Neural cell (in vitro differentiated cells): ENCODE measurements around the gene CACUL1. TPM values are rescaled to one million over a fixed set of nuclear protein-coding genes. Genes with fewer than 3 reads are reported as not detected.

Experiments
- H2AFZ ChIP-seq: fragments of 200-600, 300-800 bp; sonication (generic), shearing (Covaris generic); 2 replicates; pipeline ENCODE4 v1.6.0; 2014; ENCODE audit warnings: low read depth, mild to moderate bottlenecking, antibody characterized with exemption, low read length, moderate library complexity
- H3F3A ChIP-seq: fragments of 200-600 bp; shearing (Covaris generic); 2 replicates; pipeline ENCODE4 v1.6.1; 2016; ENCODE audit warnings: mild to moderate bottlenecking, moderate library complexity, mixed read lengths, antibody characterized with exemption, low read length; ENCODE audit not compliant: insufficient read depth, poor library complexity, severe bottlenecking
- H3K27ac ChIP-seq: fragments of 200-600, 300-800 bp; sonication (generic), shearing (Covaris generic); 2 replicates; pipeline ENCODE4 v1.5.1; 2014; ENCODE audit warnings: mild to moderate bottlenecking, low read length, moderate library complexity
- H3K27me3 ChIP-seq: fragments of 300-800, 200-600 bp; sonication (generic), shearing (Covaris generic); 2 replicates; pipeline ENCODE4 v1.6.0; 2014; ENCODE audit warnings: mild to moderate bottlenecking, low read depth, low read length, moderate library complexity; ENCODE audit not compliant: insufficient read depth
- H3K36me3 ChIP-seq: fragments of 300-800, 200-600 bp; sonication (generic), shearing (Covaris generic); 2 replicates; pipeline ENCODE4 v1.5.1; 2014; ENCODE audit warnings: mild to moderate bottlenecking, antibody characterized with exemption, low read length, moderate library complexity; ENCODE audit not compliant: insufficient read depth
- H3K4me2 ChIP-seq: fragments of 300-800, 200-600 bp; sonication (generic), shearing (Covaris generic); 2 replicates; pipeline ENCODE4 v1.6.0; 2014; ENCODE audit warnings: mild to moderate bottlenecking, low read length
- H3K4me3 ChIP-seq: fragments of 300-800, 200-600 bp; sonication (generic), shearing (Covaris generic); 2 replicates; pipeline ENCODE4 v1.5.1; 2014; ENCODE audit warnings: mild to moderate bottlenecking, low read length, moderate library complexity
- H3K79me2 ChIP-seq: fragments of 200-600 bp; shearing (Covaris generic); replicated peaks from 2 replicates; pipeline ENCODE4 v1.6.0; 2014; ENCODE audit warnings: mild to moderate bottlenecking, low read length, moderate library complexity; ENCODE audit not compliant: insufficient read depth
- H3K9ac ChIP-seq: fragments of 300-800, 200-600 bp; sonication (generic), shearing (Covaris generic); 2 replicates; pipeline ENCODE4 v1.6.1; 2016; ENCODE audit warnings: mild to moderate bottlenecking, low read length, mixed read lengths
- H3K9me2 ChIP-seq: fragments of 200-600 bp; shearing (Covaris generic); 2 replicates; pipeline ENCODE4 v1.6.1; 2016; ENCODE audit warnings: mild to moderate bottlenecking, low read length, mixed read lengths; ENCODE audit not compliant: insufficient read depth
- H3K9me3 ChIP-seq: fragments of 200-600, 300-800 bp; sonication (generic), shearing (Covaris generic); 2 replicates; pipeline ENCODE4 v1.6.1; 2016; ENCODE audit warnings: mild to moderate bottlenecking, mixed run types, low read length, moderate library complexity, mixed read lengths
- H4K20me1 ChIP-seq: fragments of 200-600 bp; shearing (Covaris generic); 2 replicates; pipeline ENCODE4 v1.6.1; 2016; ENCODE audit warnings: mild to moderate bottlenecking, mixed run types; ENCODE audit not compliant: insufficient read depth
- CTCF ChIP-seq: fragments of 450-650 bp; IDR thresholded peaks from 2 replicates; pipeline ENCODE4 v1.5.1; 2014; ENCODE audit warnings: antibody characterized with exemption, mild to moderate bottlenecking, moderate library complexity; ENCODE audit not compliant: poor library complexity, severe bottlenecking
- EP300 ChIP-seq: fragments of 450-650 bp; conservative IDR thresholded peaks from 2 replicates; pipeline ENCODE4 v1.6.1; 2014; ENCODE audit warnings: antibody characterized with exemption, mild to moderate bottlenecking, moderate library complexity; ENCODE audit not compliant: poor library complexity, severe bottlenecking
- EZH2 ChIP-seq: fragments of 200-600, 300-800 bp; shearing (Covaris generic), sonication (generic); IDR thresholded peaks from 2 replicates; pipeline ENCODE4 v1.6.1; 2014; ENCODE audit warnings: antibody characterized with exemption, low read length, borderline replicate concordance, mild to moderate bottlenecking; ENCODE audit not compliant: insufficient read depth, poor library complexity, severe bottlenecking
- MXI1 ChIP-seq: fragments of 450-650 bp; conservative IDR thresholded peaks from 2 replicates; pipeline ENCODE4 v1.6.1; 2014; ENCODE audit warnings: antibody characterized with exemption, mild to moderate bottlenecking; ENCODE audit not compliant: poor library complexity, severe bottlenecking
- POLR2AphosphoS5 ChIP-seq: IDR thresholded peaks from 2 replicates; pipeline ENCODE4 v1.6.1; 2012
- RAD21 ChIP-seq: fragments of 450-650 bp; conservative IDR thresholded peaks from 2 replicates; pipeline ENCODE4 v1.6.1; 2014; ENCODE audit warnings: antibody characterized with exemption, mild to moderate bottlenecking, moderate library complexity
- REST ChIP-seq: IDR thresholded peaks from 2 replicates; pipeline ENCODE4 v1.6.1; 2012; ENCODE audit warnings: borderline replicate concordance
- SMC3 ChIP-seq: fragments of 450-650 bp; conservative IDR thresholded peaks from 2 replicates; pipeline ENCODE4 v1.6.1; 2014; ENCODE audit warnings: antibody characterized with exemption, mild to moderate bottlenecking, moderate library complexity; ENCODE audit not compliant: poor library complexity
- TAF1 ChIP-seq: IDR thresholded peaks from 2 replicates; pipeline ENCODE4 v1.6.1; 2012; ENCODE audit warnings: low read depth
- polyA plus RNA-seq: library from polyadenylated mRNA; depleted of rRNA; stranded (reverse); fragments of >200 nt; gene quantifications from 2 replicates; pipeline ENCODE4 v1.2.3, GENCODE V29; 2014

The CACUL1 gene
- polyA plus RNA-seq, 1 donor from 2014 or later, result 12.8 TPM

- no peak overlapping the region for H3K4me3 ChIP-seq
- no peak for TF ChIP-seq MXI1
- no peak for TF ChIP-seq SMC3
- no peak for TF ChIP-seq EP300
- no peak for TF ChIP-seq POLR2AphosphoS5
- TF ChIP-seq EZH2, result no peak
- no peak for TF ChIP-seq RAD21
- TF ChIP-seq TAF1, result no peak
- H3F3A ChIP-seq, result no peaks in the 10 kb centered on the region
- peaks cover 47% of the 10 kb centered on the region for H3K79me2 ChIP-seq
- H2AFZ ChIP-seq, result no peak overlapping the region
- no peaks in the 10 kb centered on the region for H3K36me3 ChIP-seq
- no peaks in the 10 kb centered on the region for H4K20me1 ChIP-seq
- no peak overlapping the region for H3K4me2 ChIP-seq
- no peak overlapping the region for H3K27ac ChIP-seq
- H3K9me2 ChIP-seq, result no peaks in the 10 kb centered on the region
- H3K9me3 ChIP-seq, result no peaks in the 10 kb centered on the region
- no peak overlapping the region for H3K9ac ChIP-seq
- no peaks in the 10 kb centered on the region for H3K27me3 ChIP-seq
Observed at GRCh38 chr10:118730756-118731456, 23.9 kb downstream of the CACUL1 start.

- Histone ChIP-seq H3K79me2 (peaks cover 45% of the 10 kb centered on the region), H3K27ac (no peak overlapping the region), H3K9me3 (no peaks in the 10 kb centered on the region), H3K36me3 (no peaks in the 10 kb centered on the region), H3F3A (no peaks in the 10 kb centered on the region), H3K4me2 (no peak overlapping the region), H3K27me3 (no peaks in the 10 kb centered on the region), H3K4me3 (no peak overlapping the region), H3K9me2 (no peaks in the 10 kb centered on the region), H4K20me1 (no peaks in the 10 kb centered on the region), H3K9ac (no peak overlapping the region), H2AFZ (no peak overlapping the region)
- no peak for TF ChIP-seq CTCF
- no peak for TF ChIP-seq MXI1
- no peak for TF ChIP-seq TAF1
- no peak for TF ChIP-seq RAD21
- no peak for TF ChIP-seq REST
- TF ChIP-seq EP300, result no peak
- TF ChIP-seq SMC3, result no peak
- no peak for TF ChIP-seq EZH2
- no peak for TF ChIP-seq POLR2AphosphoS5
Observed at GRCh38 chr10:118729641-118730258, 25.0 kb downstream of the CACUL1 start.
